Panc1 (cell line): ENCODE data around the gene SMARCB1. TPM values are rescaled to one million over a fixed set of nuclear protein-coding genes. Genes with fewer than 3 reads are reported as not detected.

Experiments used
- ATAC-seq: fragments of 200-7000 bp; cut with Tn5 transposase; 2 replicates; pipeline ENCODE4 v1.9.1; 2020; ENCODE audit warnings: mild to moderate bottlenecking, moderate library complexity
- BruUV-seq: library from RNA; stranded (reverse); fragments of 400-500 nt; replicated peaks from 2 replicates; lab custom pipeline; 2021; lab: Mats Ljungman, UMichigan
- CTCF ChIA-PET: fragments of 300-600 bp; sonication (Branson Sonifier 250); formaldehyde crosslinking; loops from one replicate; lab custom pipeline; 2022; ENCODE audit warnings: antibody characterized with exemption; lab: Charles Lee
- POLR2A ChIA-PET: fragments of 300-600 bp; sonication (Branson Sonifier 250); formaldehyde crosslinking; loops from one replicate; lab custom pipeline; 2022; ENCODE audit warnings: antibody characterized with exemption; lab: Charles Lee
- DNase-seq: peaks from one replicate; pipeline ENCODE4 v3.0.0-alpha.2; 2010; ENCODE audit warnings: low read depth, low spot score
- H3K27ac ChIP-seq: 2 replicates; pipeline ENCODE4 v1.5.1; 2011; ENCODE audit warnings: mild to moderate bottlenecking, low read length, inconsistent platforms
- H3K27me3 ChIP-seq: fragments of 200-500 bp; sonication (Bioruptor generic); 2 replicates; pipeline ENCODE4 v1.6.0; 2014; ENCODE audit warnings: low read length, inconsistent platforms; ENCODE audit not compliant: control insufficient read depth, insufficient read depth
- H3K36me3 ChIP-seq: fragments of 200-500 bp; sonication (Bioruptor generic); 2 replicates; pipeline ENCODE4 v1.5.1; 2014; ENCODE audit warnings: inconsistent platforms, mild to moderate bottlenecking, low read length, moderate library complexity; ENCODE audit not compliant: control insufficient read depth, insufficient read depth
- H3K4me1 ChIP-seq: 2 replicates; pipeline ENCODE4 v1.5.1; 2011; ENCODE audit warnings: inconsistent platforms, mild to moderate bottlenecking, low read length, moderate library complexity; ENCODE audit not compliant: control insufficient read depth, insufficient read depth
- H3K4me3 ChIP-seq, 2 experiments: 2 replicates each; pipeline ENCODE4 v1.5.1; 2011 to 2012; ENCODE audit warnings: low read depth in 2 of 2, low read length in 2 of 2, mild to moderate bottlenecking in 2 of 2, inconsistent platforms in 1 of 2, moderate library complexity in 1 of 2
- H3K9me3 ChIP-seq: fragments of 200-500 bp; sonication (Bioruptor generic); 2 replicates; pipeline ENCODE4 v1.5.1; 2014; ENCODE audit warnings: low read depth, mild to moderate bottlenecking, inconsistent platforms, low read length, moderate library complexity; ENCODE audit not compliant: control insufficient read depth, insufficient read depth
- POLR2AphosphoS5 ChIP-seq: IDR thresholded peaks from 2 replicates; pipeline ENCODE4 v1.6.1; 2012; ENCODE audit warnings: mild to moderate bottlenecking, low read depth, low read length, moderate library complexity
- SIN3A ChIP-seq: IDR thresholded peaks from 2 replicates; pipeline ENCODE4 v1.6.1; 2012; ENCODE audit warnings: low read depth, mild to moderate bottlenecking, low read length, moderate library complexity, borderline replicate concordance; ENCODE audit not compliant: insufficient read depth
- TCF7L2 ChIP-seq: IDR thresholded peaks from 2 replicates; pipeline ENCODE4 v1.6.1; 2011; ENCODE audit warnings: mild to moderate bottlenecking, low read depth, low read length, inconsistent platforms
- in situ Hi-C: cut with HindIII; loops from 2 replicates; pipeline ENCODE4 v1.10.0; 2016; ENCODE audit warnings: low sequenced_read_pairs, low pct_unique_long_range_greater_than_20kb
- intact Hi-C: fragments of 100-400 bp; cut with micrococcal nuclease; formaldehyde crosslinking; loops from one replicate; pipeline ENCODE4 v1.10.0; 2022; ENCODE audit not compliant: unreplicated experiment
- total RNA-seq: library from RNA; stranded (reverse); gene quantifications from one replicate; pipeline ENCODE4 v1.2.1, GENCODE V29; 2021; ENCODE audit not compliant: unreplicated experiment
- TF ChIP-seq, protein P1 (sequence below): fragments of 450-650 bp; IDR thresholded peaks from 2 replicates; pipeline ENCODE4 v1.5.1; 2017; ENCODE audit warnings: mild to moderate bottlenecking
- TF ChIP-seq, protein P2 (sequence below), 2 experiments: IDR thresholded peaks; 2 replicates each; pipeline ENCODE4 v1.6.1; 2011 to 2012; ENCODE audit warnings: low read depth in 2 of 2, control low read depth in 1 of 2, low read length in 1 of 2, mild to moderate bottlenecking in 1 of 2, moderate library complexity in 1 of 2; ENCODE audit not compliant: insufficient read depth in 1 of 2

Gene SMARCB1
- total RNA-seq, 1 experiment from 2014 or later: 70.2 TPM

DNA sequence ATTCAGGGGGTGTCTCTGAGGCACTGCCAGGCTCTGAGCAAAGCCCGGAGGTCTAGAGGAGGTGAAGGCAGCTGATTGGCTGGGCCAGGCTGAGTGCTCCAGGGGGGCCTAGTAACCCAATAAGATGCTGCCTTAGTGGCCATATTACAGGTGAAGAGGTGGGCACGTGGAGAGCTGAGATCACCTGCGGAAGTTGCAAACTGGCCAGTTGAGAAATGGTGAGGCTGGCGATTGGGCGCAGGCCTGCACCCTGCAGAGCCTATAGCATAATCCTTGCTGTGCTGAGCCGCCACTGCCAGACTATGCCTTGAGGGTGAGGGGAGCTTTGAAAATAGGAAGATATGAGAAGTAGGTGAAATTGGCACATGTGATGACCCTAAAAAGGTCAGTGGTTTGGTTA is 30.4 kb downstream of the SMARCB1 start:
- Histone ChIP-seq H3K4me1 (no peaks in the 10 kb centered on the region), H3K36me3 (no peaks in the 10 kb centered on the region), H3K9me3 (no peaks in the 10 kb centered on the region), H3K27ac (no peak overlapping the region), H3K4me3 (no peak overlapping the region), H3K27me3 (no peaks in the 10 kb centered on the region)
- ATAC-seq: no peak
- CTCF ChIA-PET: no interaction called here
- TF ChIP-seq TCF7L2: no peak
- TF ChIP-seq, protein P1, sequence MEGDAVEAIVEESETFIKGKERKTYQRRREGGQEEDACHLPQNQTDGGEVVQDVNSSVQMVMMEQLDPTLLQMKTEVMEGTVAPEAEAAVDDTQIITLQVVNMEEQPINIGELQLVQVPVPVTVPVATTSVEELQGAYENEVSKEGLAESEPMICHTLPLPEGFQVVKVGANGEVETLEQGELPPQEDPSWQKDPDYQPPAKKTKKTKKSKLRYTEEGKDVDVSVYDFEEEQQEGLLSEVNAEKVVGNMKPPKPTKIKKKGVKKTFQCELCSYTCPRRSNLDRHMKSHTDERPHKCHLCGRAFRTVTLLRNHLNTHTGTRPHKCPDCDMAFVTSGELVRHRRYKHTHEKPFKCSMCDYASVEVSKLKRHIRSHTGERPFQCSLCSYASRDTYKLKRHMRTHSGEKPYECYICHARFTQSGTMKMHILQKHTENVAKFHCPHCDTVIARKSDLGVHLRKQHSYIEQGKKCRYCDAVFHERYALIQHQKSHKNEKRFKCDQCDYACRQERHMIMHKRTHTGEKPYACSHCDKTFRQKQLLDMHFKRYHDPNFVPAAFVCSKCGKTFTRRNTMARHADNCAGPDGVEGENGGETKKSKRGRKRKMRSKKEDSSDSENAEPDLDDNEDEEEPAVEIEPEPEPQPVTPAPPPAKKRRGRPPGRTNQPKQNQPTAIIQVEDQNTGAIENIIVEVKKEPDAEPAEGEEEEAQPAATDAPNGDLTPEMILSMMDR: no peak
- TF ChIP-seq SIN3A: no peak
- TF ChIP-seq, protein P2, sequence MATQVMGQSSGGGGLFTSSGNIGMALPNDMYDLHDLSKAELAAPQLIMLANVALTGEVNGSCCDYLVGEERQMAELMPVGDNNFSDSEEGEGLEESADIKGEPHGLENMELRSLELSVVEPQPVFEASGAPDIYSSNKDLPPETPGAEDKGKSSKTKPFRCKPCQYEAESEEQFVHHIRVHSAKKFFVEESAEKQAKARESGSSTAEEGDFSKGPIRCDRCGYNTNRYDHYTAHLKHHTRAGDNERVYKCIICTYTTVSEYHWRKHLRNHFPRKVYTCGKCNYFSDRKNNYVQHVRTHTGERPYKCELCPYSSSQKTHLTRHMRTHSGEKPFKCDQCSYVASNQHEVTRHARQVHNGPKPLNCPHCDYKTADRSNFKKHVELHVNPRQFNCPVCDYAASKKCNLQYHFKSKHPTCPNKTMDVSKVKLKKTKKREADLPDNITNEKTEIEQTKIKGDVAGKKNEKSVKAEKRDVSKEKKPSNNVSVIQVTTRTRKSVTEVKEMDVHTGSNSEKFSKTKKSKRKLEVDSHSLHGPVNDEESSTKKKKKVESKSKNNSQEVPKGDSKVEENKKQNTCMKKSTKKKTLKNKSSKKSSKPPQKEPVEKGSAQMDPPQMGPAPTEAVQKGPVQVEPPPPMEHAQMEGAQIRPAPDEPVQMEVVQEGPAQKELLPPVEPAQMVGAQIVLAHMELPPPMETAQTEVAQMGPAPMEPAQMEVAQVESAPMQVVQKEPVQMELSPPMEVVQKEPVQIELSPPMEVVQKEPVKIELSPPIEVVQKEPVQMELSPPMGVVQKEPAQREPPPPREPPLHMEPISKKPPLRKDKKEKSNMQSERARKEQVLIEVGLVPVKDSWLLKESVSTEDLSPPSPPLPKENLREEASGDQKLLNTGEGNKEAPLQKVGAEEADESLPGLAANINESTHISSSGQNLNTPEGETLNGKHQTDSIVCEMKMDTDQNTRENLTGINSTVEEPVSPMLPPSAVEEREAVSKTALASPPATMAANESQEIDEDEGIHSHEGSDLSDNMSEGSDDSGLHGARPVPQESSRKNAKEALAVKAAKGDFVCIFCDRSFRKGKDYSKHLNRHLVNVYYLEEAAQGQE (IDR thresholded peaks at IDR 0.05; ENCODE audit: insufficient read depth in 1 of 2, low read depth in 2 of 2, low read length in 1 of 2): no peak
- no peak for TF ChIP-seq POLR2AphosphoS5
- no TSS peak for BruUV-seq
- in situ Hi-C loops: no loop called here
- POLR2A ChIA-PET: no interaction called here
- DNase-seq: no peak
- intact Hi-C loops: no loop called here

DNA sequence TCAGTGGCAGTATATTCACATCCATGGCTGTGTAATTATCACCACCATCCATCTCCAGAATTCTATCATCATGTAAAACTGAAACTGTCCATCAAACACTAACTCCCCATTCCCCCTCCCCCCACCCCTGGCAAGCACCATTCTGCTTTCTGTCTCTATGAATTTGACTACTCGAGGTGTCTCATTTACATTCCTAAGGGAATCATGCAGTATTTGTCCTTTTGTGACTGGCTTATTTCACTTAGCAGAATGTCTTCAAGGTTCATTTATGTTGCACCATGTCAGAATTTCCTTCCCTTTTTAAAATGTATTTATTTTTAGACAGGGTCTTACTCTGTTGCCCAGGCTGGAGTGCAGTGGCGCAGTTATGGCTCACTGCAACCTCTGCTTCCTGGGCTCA is 31.8 kb downstream of the SMARCB1 start:
- no peaks in the 10 kb centered on the region for H3K4me1 ChIP-seq
- ATAC-seq: no peak
- no peak overlapping the region for H3K4me3 ChIP-seq
- BruUV-seq: no TSS peak
- H3K27ac ChIP-seq: no peak overlapping the region
- no peaks in the 10 kb centered on the region for H3K36me3 ChIP-seq
- DNase-seq: no peak
- no peaks in the 10 kb centered on the region for H3K9me3 ChIP-seq
- ChIA-PET POLR2A (no interaction called here), CTCF (no interaction called here)
- no peak for TF ChIP-seq TCF7L2
- TF ChIP-seq, protein P2 (IDR thresholded peaks at IDR 0.05; ENCODE audit: insufficient read depth in 1 of 2, low read depth in 2 of 2, low read length in 1 of 2): no peak
- TF ChIP-seq POLR2AphosphoS5: no peak
- TF ChIP-seq SIN3A: no peak
- TF ChIP-seq, protein P1: no peak
- no peaks in the 10 kb centered on the region for H3K27me3 ChIP-seq
- intact Hi-C loops: no loop called here
- in situ Hi-C loops: no loop called here
